ENCODE data around the gene MFNG.

MFNG gene

DNA sequence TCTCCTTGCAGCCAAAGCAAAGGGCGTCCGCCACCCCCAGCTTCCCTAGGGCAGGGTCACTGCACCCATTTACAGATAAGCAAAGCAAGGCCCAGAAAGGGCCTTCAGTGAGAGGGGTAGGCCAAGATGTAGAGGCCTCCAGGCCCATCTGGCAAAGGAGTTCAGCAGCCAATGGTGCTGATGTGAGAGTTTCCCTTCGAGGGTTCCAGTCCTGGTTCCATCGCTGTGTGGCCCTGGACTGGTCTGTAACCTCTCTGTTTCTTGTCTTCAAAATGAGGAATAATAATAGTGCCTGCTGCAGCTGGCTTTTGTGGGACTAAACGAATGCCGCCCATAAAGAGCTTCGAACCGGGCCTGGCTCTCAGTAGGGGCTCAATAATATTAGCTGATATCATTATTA, 62.9 kb downstream of the MFNG start:
- no peak for DNase-seq (ENCODE audit: low read depth)

GRCh38 chr22:37421468-37421877, 64.7 kb downstream of the MFNG start:
- no peak for DNase-seq (ENCODE audit: low read depth)

DNA sequence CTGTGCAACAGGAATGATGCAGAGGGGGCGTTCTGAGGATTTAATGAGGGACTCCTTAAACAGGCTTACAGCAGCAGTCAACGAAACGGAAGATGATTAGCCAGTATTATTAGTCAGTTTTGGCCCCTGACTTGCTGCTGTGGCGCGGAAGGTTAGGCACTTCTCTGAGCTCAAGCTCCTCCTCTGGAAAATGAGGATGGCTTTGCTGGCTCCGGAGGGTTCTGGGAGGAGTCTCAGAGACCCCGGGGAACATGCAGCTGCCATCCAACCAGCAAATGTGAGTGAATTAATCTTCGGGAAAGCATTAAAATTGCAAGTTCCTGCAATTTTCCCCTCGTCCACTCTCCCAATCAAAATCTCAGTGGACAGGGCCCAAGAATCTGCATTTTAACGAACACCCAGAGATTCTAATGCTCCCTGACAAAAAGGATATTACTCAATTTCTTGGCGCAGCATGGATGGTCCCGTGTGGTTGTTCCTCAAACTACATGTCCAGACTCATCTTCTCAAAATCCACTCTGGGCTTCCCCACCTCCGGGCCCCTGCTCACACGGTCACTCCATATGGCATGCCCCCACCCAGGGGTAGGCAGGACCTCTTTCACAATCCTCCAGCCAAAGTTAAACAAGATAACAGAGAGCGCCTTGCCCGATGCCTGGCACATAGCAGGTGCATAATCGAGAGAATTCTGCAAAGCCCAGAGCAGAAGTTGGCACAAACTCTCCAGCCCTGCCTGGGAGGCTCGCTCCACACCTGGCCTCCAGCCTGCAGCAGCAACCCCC, 65.3 kb downstream of the MFNG start:
- DNase-seq (ENCODE audit: low read depth), result no peak

DNA sequence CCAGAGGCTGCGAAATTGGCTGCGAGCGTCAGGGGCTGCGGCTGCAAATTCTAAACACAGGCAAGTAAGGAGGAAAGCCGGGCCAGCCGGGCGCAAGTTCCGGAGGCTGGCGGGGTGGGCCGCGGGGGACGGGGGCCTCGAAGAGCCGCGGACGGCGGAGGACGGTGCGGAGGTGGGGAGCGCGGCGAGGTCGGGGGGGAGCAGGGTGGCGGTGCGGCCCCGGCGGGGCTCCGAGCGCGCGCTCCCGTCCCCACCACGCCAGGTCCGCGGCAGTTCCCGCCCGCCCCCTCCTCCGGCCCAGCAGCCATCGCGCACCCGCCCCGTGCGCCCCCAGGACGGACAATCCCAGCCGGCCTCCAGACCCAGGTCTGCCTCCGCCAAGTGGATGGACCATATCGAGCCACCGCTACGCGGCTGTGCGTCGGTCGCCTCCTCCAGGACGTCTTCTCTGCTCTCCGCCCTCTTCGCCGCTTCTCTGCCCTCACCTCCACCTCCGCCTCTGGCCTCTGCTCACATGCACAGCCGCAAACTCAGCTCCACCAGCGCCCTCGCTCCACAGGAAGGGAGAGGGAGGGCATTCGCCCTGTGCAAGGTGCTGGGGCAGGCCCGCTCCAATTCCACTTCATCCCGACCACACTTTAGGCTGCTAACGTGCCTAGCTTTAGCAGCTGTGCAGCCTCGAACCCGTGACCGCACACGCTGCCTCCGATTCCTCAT, 66.1 kb downstream of the MFNG start:
- DNase-seq (ENCODE audit: low read depth), result no peak

- DNase-seq (ENCODE audit: low read depth), result no peak
These were observed 66.7 kb downstream of the MFNG start for GRCh38 chr22:37419370-37419968.

Data from activated T-helper 1 cell treated with Interleukin-2 at 50 U/mL for 16 hours (primary cell).